Stomach (tissue), 9 donors: ENCODE data around the gene INO80. TPM values are rescaled to one million over a fixed set of nuclear protein-coding genes. Genes with fewer than 3 reads are reported as not detected.

ENCODE experiments used
- DNase-seq, 2 donors: peaks; one replicate each; pipeline versions ENCODE4 v3.0.0 to v3.0.0-alpha.2; 2013 to 2019
- H3K27ac ChIP-seq, 5 donors: fragments of 200-600 bp in 4 of 5; sonication (generic) in 4 of 5; one replicate each; pipeline ENCODE4 v1.5.1; 2013 to 2019; ENCODE audit warnings: mild to moderate bottlenecking in 1 of 5, moderate library complexity in 1 of 5
- H3K27me3 ChIP-seq, 3 donors: fragments of 200-600 bp; sonication (generic); one replicate each; pipeline ENCODE4 v1.5.1; 2017 to 2019; ENCODE audit warnings: mixed run types in 1 of 3
- H3K36me3 ChIP-seq, 4 donors: fragments of 200-600 bp; sonication (generic); 1 replicate in 3 of 4; 2 replicates in 1 of 4; pipeline ENCODE4 v1.5.1; 2016 to 2019
- H3K4me1 ChIP-seq, 4 donors: fragments of 200-600 bp; sonication (generic); one replicate each; pipeline ENCODE4 v1.5.1; 2016 to 2019
- H3K4me3 ChIP-seq, 4 donors: fragments of 200-600 bp; sonication (generic) in 3 of 4; one replicate each; pipeline ENCODE4 v1.5.1; 2016 to 2019; ENCODE audit warnings: mild to moderate bottlenecking in 1 of 4
- H3K9me3 ChIP-seq, 4 donors: fragments of 200-600 bp; sonication (generic); one replicate each; pipeline ENCODE4 v1.5.1; 2016 to 2019
- EP300 ChIP-seq: sonication (generic); formaldehyde crosslinking; IDR thresholded peaks from one replicate; pipeline ENCODE4 v1.6.1; 2017; ENCODE audit warnings: antibody characterized with exemption
- POLR2A ChIP-seq, 4 donors: fragments of 450-650 bp; IDR thresholded peaks; one replicate each; pipeline ENCODE4 v1.6.1; 2016; ENCODE audit warnings: antibody characterized with exemption in 4 of 4, control low read depth in 2 of 4, mild to moderate bottlenecking in 1 of 4, moderate library complexity in 1 of 4
- POLR2AphosphoS5 ChIP-seq, 3 donors: sonication (generic); formaldehyde crosslinking; IDR thresholded peaks; one replicate each; pipeline ENCODE4 v1.6.1; 2016; ENCODE audit warnings: antibody characterized with exemption in 3 of 3
- WGBS, 5 donors: extraction: QIAGEN DNeasy Blood & Tissue Kit in 3 of 5; methylation state at CpG; one replicate each; pipeline versions ENCODE4 v1.1.5 to v1.1.7; 2013 to 2018; 5-methylcytosine and 5-hydroxymethylcytosine counted together
- intact Hi-C: fragments of 100-400 bp; cut with DNase I; formaldehyde crosslinking; loops from one replicate; pipeline ENCODE4 v1.15.1; 2023; ENCODE audit warnings: low total_unique reads
- polyA plus RNA-seq, 3 donors: library from polyadenylated mRNA; stranded (reverse); fragments of 200-250 nt; gene quantifications; one replicate each; pipeline ENCODE4 v1.2.3, GENCODE V29; 2013
- total RNA-seq, 5 donors: library from RNA; depleted of rRNA; stranded (reverse); fragments of >200 nt; gene quantifications; one replicate each; pipeline versions ENCODE4 v1.1.0 to v1.2.3, GENCODE V29; 2014 to 2016
- TF ChIP-seq, protein P1 (sequence below), 7 experiments: fragments of 450-650 bp in 4 of 7; fragments of 200-600 bp in 3 of 7; sonication (generic) in 3 of 7; IDR thresholded peaks; one replicate each; pipeline ENCODE4 v1.5.1; 2016 to 2019; ENCODE audit warnings: antibody characterized with exemption in 7 of 7, control low read depth in 2 of 7, mild to moderate bottlenecking in 1 of 7
- donor health status: healthy with polysubstance abuse.
- donor health status: Bipolar disorder and iron deficiency.
- donor health status: healthy.

INO80 gene
- total and polyA plus RNA-seq, 8 donors: 4.6 to 40.8 (median 29.2) TPM

DNA sequence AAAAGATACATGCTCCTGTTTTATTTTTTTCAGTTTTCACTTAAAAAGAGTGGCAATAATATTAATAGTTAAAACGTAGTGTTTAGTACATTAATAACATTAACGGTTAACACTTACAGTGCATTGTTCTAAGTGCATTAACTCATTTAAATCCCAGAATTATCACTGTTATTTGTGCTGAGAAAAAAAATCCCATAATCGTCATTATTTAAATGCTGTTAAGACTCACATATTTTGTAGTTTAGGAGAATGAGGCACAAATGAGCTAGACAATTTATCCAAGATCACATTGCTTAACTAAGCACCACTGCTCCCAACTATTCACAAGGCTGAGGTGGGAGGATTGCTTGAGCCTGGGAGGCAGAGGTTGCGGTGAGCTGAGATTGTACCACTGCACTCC lies 127.9 kb downstream of the INO80 start:
- H3K4me1 ChIP-seq: peaks cover 0 to 13% (median 4%) of the 10 kb centered on the region in 4 donors
- WGBS, 5 donors: 90 to 95% (median 93%) methylated on average over 4 of the region's 4 CpGs
- no peak for DNase-seq
- no peaks in the 10 kb centered on the region for H3K27me3 ChIP-seq
- TF ChIP-seq POLR2AphosphoS5 (IDR thresholded peaks at IDR 0.05): no peak
- no peak for TF ChIP-seq EP300
- TF ChIP-seq, protein P1, sequence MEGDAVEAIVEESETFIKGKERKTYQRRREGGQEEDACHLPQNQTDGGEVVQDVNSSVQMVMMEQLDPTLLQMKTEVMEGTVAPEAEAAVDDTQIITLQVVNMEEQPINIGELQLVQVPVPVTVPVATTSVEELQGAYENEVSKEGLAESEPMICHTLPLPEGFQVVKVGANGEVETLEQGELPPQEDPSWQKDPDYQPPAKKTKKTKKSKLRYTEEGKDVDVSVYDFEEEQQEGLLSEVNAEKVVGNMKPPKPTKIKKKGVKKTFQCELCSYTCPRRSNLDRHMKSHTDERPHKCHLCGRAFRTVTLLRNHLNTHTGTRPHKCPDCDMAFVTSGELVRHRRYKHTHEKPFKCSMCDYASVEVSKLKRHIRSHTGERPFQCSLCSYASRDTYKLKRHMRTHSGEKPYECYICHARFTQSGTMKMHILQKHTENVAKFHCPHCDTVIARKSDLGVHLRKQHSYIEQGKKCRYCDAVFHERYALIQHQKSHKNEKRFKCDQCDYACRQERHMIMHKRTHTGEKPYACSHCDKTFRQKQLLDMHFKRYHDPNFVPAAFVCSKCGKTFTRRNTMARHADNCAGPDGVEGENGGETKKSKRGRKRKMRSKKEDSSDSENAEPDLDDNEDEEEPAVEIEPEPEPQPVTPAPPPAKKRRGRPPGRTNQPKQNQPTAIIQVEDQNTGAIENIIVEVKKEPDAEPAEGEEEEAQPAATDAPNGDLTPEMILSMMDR (IDR thresholded peaks at IDR 0.05): no peak
- TF ChIP-seq POLR2A (IDR thresholded peaks at IDR 0.05): no peak
- H3K9me3 ChIP-seq: no peaks in the 10 kb centered on the region
- H3K36me3 ChIP-seq: peaks cover 36 to 89% (median 85%) of the 10 kb centered on the region in 4 donors
- no peak overlapping the region for H3K27ac ChIP-seq
- intact Hi-C loops: no loop called here
- no peak overlapping the region for H3K4me3 ChIP-seq

DNA sequence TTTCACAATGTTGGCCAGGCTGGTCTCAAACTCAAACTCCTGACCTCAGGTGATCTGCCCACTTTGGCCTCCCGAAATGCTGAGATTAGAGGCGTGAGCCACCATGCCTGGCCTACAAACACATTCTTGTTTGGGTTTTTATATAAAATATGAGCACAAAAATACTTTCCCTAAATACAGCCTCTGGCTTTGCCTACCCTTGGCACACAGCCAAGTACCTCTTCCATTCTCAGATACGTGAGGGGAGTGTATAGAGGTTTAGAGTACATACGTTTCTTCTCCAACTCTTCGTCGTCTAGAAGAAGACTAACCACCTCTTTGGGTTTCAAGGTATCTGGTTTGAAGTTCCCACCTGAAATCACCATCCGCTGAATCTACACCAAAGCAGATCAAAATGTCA lies 129.3 kb downstream of the INO80 start:
- TF ChIP-seq POLR2A (IDR thresholded peaks at IDR 0.05): no peak
- no peak for TF ChIP-seq EP300
- TF ChIP-seq, protein P1 (IDR thresholded peaks at IDR 0.05): no peak
- no peak for TF ChIP-seq POLR2AphosphoS5 (IDR thresholded peaks at IDR 0.05)
- intact Hi-C loops: no loop called here
- Histone ChIP-seq H3K27me3 (no peaks in the 10 kb centered on the region), H3K9me3 (no peaks in the 10 kb centered on the region), H3K4me3 (no peak overlapping the region), H3K27ac (no peak overlapping the region), H3K36me3 (peaks cover 49 to 97% (median 90%) of the 10 kb centered on the region in 4 donors), H3K4me1 (no peaks in the 10 kb centered on the region)
- no peak for DNase-seq
- 83 to 93% (median 86%) methylated on average over 7 of the region's 7 CpGs for WGBS, 5 donors

DNA sequence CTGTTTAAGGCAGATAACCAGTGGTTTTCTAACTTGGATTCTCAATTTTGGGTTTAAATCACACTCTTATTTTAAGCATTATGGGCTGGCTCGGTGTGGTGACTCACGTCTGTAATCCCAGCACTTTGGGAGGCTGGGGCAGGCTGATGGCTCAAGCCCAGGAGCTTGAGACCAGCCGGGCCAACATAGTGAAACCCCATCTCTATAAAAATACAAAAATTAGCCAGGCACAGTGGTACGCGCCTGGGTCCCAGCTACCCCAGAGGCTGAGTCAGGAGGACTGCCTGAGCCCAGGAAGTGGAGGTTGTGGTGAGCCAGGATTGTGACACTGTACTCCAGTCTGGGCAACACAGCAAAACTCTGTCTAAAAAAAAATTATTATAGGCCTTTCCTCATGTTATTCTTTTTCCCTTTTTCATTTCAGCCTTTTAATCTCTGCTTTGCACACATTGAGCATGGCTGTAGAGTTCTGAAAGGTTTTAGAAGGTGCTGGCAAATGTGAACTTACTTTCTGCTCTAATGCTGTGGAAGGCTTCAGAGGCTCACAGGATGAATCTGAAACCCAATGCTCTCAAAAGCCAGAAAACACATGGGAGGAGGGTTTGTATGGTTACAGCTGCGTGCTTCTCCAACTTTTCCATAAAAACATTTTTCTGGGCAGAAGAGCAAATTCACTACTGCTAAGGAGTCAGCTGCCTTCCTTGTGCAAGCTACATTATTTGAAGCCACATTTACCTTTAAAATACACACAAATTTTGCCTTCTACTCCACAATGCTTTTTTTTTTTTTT lies 130.3 kb downstream of the INO80 start:
- TF ChIP-seq POLR2A (IDR thresholded peaks at IDR 0.05) (no peak), POLR2AphosphoS5 (IDR thresholded peaks at IDR 0.05) (no peak), EP300 (no peak)
- TF ChIP-seq, protein P1 (IDR thresholded peaks at IDR 0.05): no peak
- no peaks in the 10 kb centered on the region for H3K4me1 ChIP-seq
- intact Hi-C loops: no loop called here
- no peak overlapping the region for H3K27ac ChIP-seq
- no peaks in the 10 kb centered on the region for H3K27me3 ChIP-seq
- H3K36me3 ChIP-seq: peaks cover 53 to 99% (median 91%) of the 10 kb centered on the region in 4 donors
- no peak overlapping the region for H3K4me3 ChIP-seq
- no peaks in the 10 kb centered on the region for H3K9me3 ChIP-seq
- DNase-seq: no peak
- 77 to 94% (median 91%) methylated on average over 6 of the region's 6 CpGs for WGBS, 5 donors

DNA sequence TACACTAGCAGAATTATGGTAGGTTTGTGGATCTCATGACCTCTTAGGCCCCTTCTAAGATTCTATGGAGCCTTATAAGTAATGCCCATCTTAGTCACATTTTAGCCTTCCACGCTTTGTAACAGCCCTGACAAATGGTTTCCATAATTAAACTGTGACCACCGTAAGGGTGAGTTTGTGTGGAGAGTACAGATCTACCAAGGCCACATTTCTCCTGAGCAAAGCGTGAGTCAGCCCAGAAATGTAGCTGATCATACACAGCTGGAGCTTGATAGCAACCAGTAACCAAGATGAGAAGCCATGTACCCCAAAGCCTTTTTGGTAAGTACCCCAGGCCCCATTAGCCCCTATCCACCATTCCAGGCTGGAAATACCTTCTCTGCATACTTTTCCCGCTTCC lies 131.1 kb downstream of the INO80 start:
- TF ChIP-seq, protein P1 (IDR thresholded peaks at IDR 0.05): no peak
- TF ChIP-seq POLR2A (IDR thresholded peaks at IDR 0.05): no peak
- TF ChIP-seq POLR2AphosphoS5 (IDR thresholded peaks at IDR 0.05): no peak
- TF ChIP-seq EP300: no peak
- Histone ChIP-seq H3K27me3 (no peaks in the 10 kb centered on the region), H3K9me3 (no peaks in the 10 kb centered on the region), H3K4me3 (no peak overlapping the region), H3K4me1 (no peaks in the 10 kb centered on the region), H3K27ac (no peak overlapping the region), H3K36me3 (peaks cover 59 to 100% (median 92%) of the 10 kb centered on the region in 4 donors)
- no peak for DNase-seq
- intact Hi-C loops: no loop called here
- 89 to 94% (median 90%) methylated on average over 4 of the region's 4 CpGs for WGBS, 5 donors
